DND-41 (cell line): Measurements from ENCODE around the gene TSPAN5.

Experiments
- CTCF ChIP-seq: IDR thresholded peaks from 2 replicates; pipeline ENCODE4 v1.5.1; 2012; ENCODE audit warnings: borderline replicate concordance, low read length, moderate library complexity, mild to moderate bottlenecking; ENCODE audit not compliant: poor library complexity, severe bottlenecking; ENCODE audit errors: extremely low read depth
- EZH2 ChIP-seq: IDR thresholded peaks from 3 replicates; pipeline ENCODE4 v1.6.1; 2012; ENCODE audit warnings: borderline replicate concordance, low read depth, mild to moderate bottlenecking, moderate library complexity, low read length, inconsistent platforms; ENCODE audit not compliant: severe bottlenecking

DNA sequence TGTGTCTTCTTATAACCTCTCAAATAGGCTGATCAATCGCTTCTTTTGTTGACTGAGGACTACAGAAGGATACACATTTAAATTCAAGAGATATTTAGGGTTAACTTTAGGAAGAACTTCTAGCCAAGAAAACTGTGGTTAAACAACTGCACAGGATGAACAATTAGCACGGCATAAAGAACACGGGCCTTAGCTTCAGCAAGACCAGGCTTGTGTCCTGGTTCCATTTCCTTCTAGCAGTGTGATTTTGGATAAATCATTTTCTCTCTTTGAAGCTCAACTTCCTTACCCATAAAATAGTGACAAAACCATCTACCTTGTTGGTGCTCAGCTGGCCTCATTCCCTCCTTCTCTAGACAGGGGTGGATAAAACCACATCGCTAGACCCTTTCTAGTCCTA lies 117.6 kb downstream of the TSPAN5 start:
- TF ChIP-seq CTCF (no peak), EZH2 (no peak)
